Neural crest cell (in vitro differentiated cells): ENCODE results near the gene PSMD2. TPM values are rescaled to one million over a fixed set of nuclear protein-coding genes. Genes with fewer than 3 reads are reported as not detected.

ENCODE experiments used
- DNase-seq: peaks from one replicate; pipeline ENCODE4 v3.0.0; 2021; ENCODE audit warnings: low read depth, mixed read lengths, low spot score
- H3K27ac Mint-ChIP-seq: one replicate; pipeline ENCODE4 v1.8.0; 2021; ENCODE audit warnings: mild to moderate bottlenecking, mixed read lengths; ENCODE audit not compliant: unreplicated experiment
- H3K27me3 Mint-ChIP-seq: 2 replicates; pipeline ENCODE4 v1.8.0; 2021; ENCODE audit warnings: low read depth, mild to moderate bottlenecking, mixed read lengths
- H3K36me3 Mint-ChIP-seq: 2 replicates; pipeline ENCODE4 v1.8.0; 2021; ENCODE audit warnings: low read depth, mild to moderate bottlenecking, mixed read lengths
- H3K4me1 Mint-ChIP-seq: 2 replicates; pipeline ENCODE4 v1.8.0; 2021; ENCODE audit warnings: mixed read lengths
- H3K4me3 Mint-ChIP-seq: one replicate; pipeline ENCODE4 v1.8.0; 2021; ENCODE audit warnings: mild to moderate bottlenecking, mixed read lengths
- H3K9me3 Mint-ChIP-seq: 2 replicates; pipeline ENCODE4 v1.8.0; 2021; ENCODE audit warnings: mixed read lengths
- total RNA-seq: library from RNA; stranded (reverse); gene quantifications from 2 replicates; pipeline ENCODE4 v1.2.1, GENCODE V29; 2021
- TF ChIP-seq, protein P1 (sequence below): fragments of 200-600 bp; sonication (generic); conservative IDR thresholded peaks from 2 replicates; pipeline ENCODE4 v1.5.0; 2021; ENCODE audit warnings: antibody characterized with exemption, mild to moderate bottlenecking

The PSMD2 gene
- total RNA-seq, 1 donor from 2014 or later: 378 TPM

- H3K9me3 Mint-ChIP-seq: no peaks in the 10 kb centered on the region
- H3K36me3 Mint-ChIP-seq: no peaks in the 10 kb centered on the region
- H3K27me3 Mint-ChIP-seq: peaks cover 40% of the 10 kb centered on the region
- peak; percentile 56 for DNase-seq
- H3K27ac Mint-ChIP-seq: no peak overlapping the region
- peaks cover 6% of the 10 kb centered on the region for H3K4me1 Mint-ChIP-seq
- H3K4me3 Mint-ChIP-seq: no peak overlapping the region
- TF ChIP-seq, protein P1, sequence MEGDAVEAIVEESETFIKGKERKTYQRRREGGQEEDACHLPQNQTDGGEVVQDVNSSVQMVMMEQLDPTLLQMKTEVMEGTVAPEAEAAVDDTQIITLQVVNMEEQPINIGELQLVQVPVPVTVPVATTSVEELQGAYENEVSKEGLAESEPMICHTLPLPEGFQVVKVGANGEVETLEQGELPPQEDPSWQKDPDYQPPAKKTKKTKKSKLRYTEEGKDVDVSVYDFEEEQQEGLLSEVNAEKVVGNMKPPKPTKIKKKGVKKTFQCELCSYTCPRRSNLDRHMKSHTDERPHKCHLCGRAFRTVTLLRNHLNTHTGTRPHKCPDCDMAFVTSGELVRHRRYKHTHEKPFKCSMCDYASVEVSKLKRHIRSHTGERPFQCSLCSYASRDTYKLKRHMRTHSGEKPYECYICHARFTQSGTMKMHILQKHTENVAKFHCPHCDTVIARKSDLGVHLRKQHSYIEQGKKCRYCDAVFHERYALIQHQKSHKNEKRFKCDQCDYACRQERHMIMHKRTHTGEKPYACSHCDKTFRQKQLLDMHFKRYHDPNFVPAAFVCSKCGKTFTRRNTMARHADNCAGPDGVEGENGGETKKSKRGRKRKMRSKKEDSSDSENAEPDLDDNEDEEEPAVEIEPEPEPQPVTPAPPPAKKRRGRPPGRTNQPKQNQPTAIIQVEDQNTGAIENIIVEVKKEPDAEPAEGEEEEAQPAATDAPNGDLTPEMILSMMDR: peak; percentile 66
Measured at GRCh38 chr3:184289426-184289938, 9.6 kb upstream of the PSMD2 start.

GRCh38 chr3:184290331-184290730 lies 8.7 kb upstream of the PSMD2 start:
- Mint-ChIP-seq H3K4me1 (no peaks in the 10 kb centered on the region), H3K27me3 (peaks cover 36% of the 10 kb centered on the region), H3K4me3 (no peak overlapping the region), H3K27ac (no peak overlapping the region), H3K36me3 (no peaks in the 10 kb centered on the region), H3K9me3 (no peaks in the 10 kb centered on the region)
- TF ChIP-seq, protein P1: no peak
- DNase-seq: no peak

DNA sequence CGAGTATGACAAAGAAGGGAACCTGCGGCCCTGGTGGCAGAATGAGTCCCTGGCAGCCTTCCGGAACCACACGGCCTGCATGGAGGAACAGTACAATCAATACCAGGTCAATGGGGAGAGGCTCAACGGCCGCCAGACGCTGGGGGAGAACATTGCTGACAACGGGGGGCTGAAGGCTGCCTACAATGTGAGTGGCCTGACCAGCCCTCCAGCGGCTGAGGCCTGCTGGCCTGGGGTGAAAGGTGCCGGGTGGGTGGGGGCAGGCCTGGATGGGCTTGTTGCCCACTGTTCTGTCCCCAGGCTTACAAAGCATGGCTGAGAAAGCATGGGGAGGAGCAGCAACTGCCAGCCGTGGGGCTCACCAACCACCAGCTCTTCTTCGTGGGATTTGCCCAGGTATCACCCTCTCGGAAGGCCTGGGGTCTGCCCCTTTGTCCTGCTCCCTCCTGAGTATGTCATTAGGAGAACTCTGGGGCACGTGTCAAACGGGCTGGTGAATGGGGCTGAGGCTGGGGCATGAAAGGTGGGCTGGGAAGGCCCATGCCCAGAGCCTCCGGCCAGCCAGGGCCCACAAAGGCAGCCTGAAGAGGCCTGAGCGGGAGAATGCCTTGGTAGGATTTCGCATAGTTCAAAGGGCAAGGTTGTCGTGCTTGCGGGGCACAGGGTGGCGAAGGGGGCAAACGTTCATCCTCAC lies 7.8 kb upstream of the PSMD2 start:
- no peak overlapping the region for H3K27ac Mint-ChIP-seq
- H3K9me3 Mint-ChIP-seq: no peaks in the 10 kb centered on the region
- TF ChIP-seq, protein P1: no peak
- no peak overlapping the region for H3K4me3 Mint-ChIP-seq
- no peaks in the 10 kb centered on the region for H3K36me3 Mint-ChIP-seq
- no peak for DNase-seq
- H3K27me3 Mint-ChIP-seq: peaks cover 28% of the 10 kb centered on the region
- no peaks in the 10 kb centered on the region for H3K4me1 Mint-ChIP-seq

GRCh38 chr3:184291738-184292445 lies 7.1 kb upstream of the PSMD2 start:
- no peak for DNase-seq
- Mint-ChIP-seq H3K27me3 (peaks cover 22% of the 10 kb centered on the region), H3K4me1 (no peaks in the 10 kb centered on the region), H3K4me3 (no peak overlapping the region), H3K27ac (no peak overlapping the region), H3K36me3 (no peaks in the 10 kb centered on the region), H3K9me3 (no peaks in the 10 kb centered on the region)
- TF ChIP-seq, protein P1: no peak

DNA sequence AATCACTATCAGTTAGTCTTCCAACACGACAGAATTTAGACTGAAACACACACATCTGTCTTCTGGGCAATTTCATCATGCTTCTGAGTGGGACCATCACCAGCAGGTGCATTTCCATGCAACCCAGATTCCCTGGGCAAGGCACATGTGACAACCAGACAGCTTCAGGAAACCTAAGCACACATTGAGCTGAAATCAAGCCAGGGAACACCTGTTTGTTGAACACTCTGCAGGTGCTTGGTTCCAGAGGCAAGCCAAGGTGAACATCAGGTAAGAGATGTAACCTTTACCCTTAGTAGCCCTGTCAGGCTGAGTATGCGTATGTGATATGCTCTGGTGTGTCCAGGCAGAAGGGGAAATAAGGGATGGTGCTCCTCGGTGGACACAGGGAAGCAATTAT lies 3.3 kb upstream of the PSMD2 start:
- H3K9me3 Mint-ChIP-seq: no peaks in the 10 kb centered on the region
- no peak overlapping the region for H3K27ac Mint-ChIP-seq
- no peak for DNase-seq
- no peaks in the 10 kb centered on the region for H3K36me3 Mint-ChIP-seq
- H3K4me1 Mint-ChIP-seq: peaks cover 17% of the 10 kb centered on the region
- no peaks in the 10 kb centered on the region for H3K27me3 Mint-ChIP-seq
- TF ChIP-seq, protein P1: no peak
- H3K4me3 Mint-ChIP-seq: peak overlapping the region; percentile 84
